Measurements from ENCODE around the gene NEMF.
"Not testable (repeated sequence)": the region's sequence is repeated elsewhere in the genome, so short reads cannot be mapped to it uniquely, and the experiment has no call there.

NEMF gene

DNA sequence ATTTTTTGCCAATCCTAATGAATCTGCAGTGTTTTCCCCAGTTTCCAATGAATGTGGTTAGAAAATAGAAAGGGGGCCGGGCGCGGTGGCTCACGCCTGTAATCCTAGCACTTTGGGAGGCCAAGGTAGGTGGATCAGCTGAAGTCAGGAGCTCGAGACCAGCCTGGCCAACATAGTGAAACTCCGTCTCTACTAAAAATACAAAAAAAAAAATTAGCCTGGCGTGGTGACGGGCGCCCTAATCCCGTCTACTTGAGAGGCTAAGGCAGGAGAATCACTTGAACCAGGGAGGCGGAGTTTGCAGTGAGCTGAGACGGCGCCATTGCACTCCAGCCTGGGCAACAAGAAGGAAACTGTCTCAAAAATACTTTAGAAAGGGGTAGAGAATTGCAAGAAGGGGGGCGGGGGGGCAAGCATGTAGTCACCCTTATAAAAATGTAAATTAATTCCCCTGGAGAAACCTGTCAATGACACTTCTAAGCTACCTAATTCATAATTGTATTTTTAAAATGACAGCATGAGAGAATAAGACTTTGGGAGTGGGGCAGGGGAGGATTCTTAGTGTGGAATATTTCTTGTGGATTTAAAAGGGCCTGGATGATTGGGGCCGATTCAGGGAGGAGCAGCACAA, 82.9 kb downstream of the NEMF start:
- Mint-ChIP-seq H3K9me3 (no peaks in the 10 kb centered on the region), H3K4me1 (peaks cover 37% of the 10 kb centered on the region), H3K27me3 (no peaks in the 10 kb centered on the region), H3K36me3 (peaks cover 15% of the 10 kb centered on the region), H3K27ac (peak overlapping the region; percentile 100), H3K4me3 (peak overlapping the region; percentile 98)
- no peak for DNase-seq
- CTCF ChIA-PET: interaction anchor here (0.7 to 2.8 kb wide), 6 partner anchors 8 to 135 kb away, joined by 3 to 15 read pairs (median 4); partner anchors contain the start of genes DNAAF2 and NEMF

DNA sequence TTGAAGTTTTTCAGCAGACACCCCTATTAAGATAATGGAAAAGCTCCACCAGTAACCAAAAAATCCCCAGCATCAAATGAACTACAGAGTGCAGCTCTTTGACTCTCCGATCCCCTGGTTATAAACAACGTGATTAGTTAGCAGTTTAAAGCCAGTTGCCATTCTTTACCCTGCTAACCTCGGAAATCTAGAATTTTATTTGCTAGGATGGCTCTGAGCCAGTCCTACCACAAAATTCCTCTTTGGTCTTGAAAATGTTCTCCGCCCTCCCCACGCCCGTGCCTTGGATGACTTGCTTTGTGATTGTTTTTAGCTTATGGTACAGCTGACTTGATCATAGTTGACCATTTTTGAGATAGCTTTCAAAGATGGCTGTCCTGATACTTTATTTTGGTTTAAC, 83.4 kb downstream of the NEMF start:
- peak overlapping the region; percentile 100 for H3K27ac Mint-ChIP-seq
- CTCF ChIA-PET: interaction anchor here (0.7 to 2.8 kb wide), 5 partner anchors 8 to 135 kb away, joined by 3 to 15 read pairs (median 4); partner anchors contain the start of genes DNAAF2 and NEMF
- H3K9me3 Mint-ChIP-seq: no peaks in the 10 kb centered on the region
- H3K4me1 Mint-ChIP-seq: peaks cover 36% of the 10 kb centered on the region
- H3K4me3 Mint-ChIP-seq: peak overlapping the region; percentile 98
- peaks cover 9% of the 10 kb centered on the region for H3K36me3 Mint-ChIP-seq
- H3K27me3 Mint-ChIP-seq: no peaks in the 10 kb centered on the region
- no peak for DNase-seq

DNA sequence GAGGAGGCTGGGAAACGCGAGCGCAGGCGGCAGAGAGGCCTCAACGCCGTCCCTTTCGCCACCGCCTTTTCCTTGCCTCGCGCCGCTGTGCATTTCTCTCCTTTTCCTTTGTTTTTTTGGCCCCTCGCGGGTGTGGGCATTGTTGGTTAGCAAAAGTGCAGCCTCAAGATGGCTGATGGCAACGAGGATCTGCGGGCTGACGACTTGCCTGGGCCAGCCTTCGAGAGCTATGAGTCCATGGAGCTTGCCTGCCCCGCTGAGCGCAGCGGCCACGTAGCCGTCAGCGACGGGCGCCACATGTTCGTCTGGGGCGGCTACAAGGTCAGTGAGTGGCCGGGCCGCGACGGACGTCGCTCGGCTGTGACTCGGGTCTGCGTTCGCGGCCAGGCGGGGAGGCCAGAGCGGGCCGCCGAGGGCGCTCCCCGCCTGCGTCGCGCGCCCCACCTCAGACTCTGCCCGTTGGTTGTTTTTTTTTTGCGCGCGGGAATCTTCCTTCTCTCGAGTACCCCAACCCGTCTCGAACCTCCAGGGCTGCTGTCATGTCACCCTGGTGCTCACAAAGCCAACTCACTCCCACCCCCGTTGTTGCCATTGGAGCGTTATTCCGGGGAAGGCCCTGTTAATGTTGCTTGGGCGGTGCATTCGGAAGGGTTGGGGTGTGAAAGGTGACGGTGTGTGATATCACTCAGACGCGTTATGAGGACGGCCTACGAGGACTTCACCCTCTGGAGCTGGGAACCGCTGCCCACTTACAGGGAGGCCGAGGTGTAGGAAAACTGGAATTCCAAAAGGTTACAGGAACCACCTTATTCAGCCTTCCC, 84.1 kb downstream of the NEMF start:
- Mint-ChIP-seq H3K36me3 (peaks cover 7% of the 10 kb centered on the region), H3K9me3 (no peaks in the 10 kb centered on the region), H3K27me3 (no peaks in the 10 kb centered on the region), H3K4me3 (peak overlapping the region; percentile 98), H3K4me1 (peaks cover 36% of the 10 kb centered on the region), H3K27ac (peak overlapping the region; percentile 100)
- peak; percentile 81 for DNase-seq
- CTCF ChIA-PET: interaction anchor here (0.9 to 2.8 kb wide), 6 partner anchors 9 to 134 kb away, joined by 3 to 15 read pairs (median 4); partner anchors contain the start of genes DNAAF2, NEMF and POLE2

DNA sequence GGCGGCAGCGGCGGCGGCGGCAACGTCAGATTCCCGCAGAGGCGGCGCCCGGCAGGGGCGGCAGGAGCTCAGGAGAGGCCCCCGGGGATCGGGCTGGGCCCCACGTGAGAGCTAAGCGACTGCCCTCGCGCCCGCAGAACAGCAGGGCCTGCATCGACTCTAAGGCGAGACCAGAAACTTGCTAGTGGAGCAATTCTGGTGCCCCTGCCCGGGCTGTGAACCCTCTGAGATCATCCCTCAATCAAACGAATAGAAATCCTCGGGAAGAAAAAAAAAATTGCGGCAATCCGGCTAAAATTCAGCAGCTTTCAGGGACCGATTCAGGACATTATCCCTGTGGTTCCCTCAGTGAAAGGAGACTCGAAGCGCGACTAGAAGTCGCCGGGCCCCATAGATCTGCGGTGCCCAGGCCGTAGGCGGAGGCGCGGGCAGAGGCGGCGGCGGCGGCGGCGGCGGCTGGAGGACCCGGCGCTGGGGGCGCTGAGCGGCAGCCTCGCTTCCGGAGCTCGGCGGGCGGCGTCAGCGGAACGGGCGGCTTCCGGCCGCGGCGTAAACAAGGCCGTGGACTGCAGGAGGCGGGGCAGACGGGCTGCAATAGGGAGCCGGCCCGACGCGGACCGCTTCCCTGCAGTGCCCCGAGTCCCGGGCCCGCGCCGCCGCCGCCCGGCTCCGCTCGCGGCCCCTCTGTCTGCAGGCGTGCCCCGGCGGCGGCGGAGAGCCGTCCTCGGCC, 84.9 kb downstream of the NEMF start, which contains the start of gene KLHDC2:
Gene KLHDC2 (plus strand): TSS at position 583 of the 730 bp plus-strand sequence. CDS start 316 bp downstream, outside the sequence.
- Mint-ChIP-seq H3K36me3 (peaks cover 7% of the 10 kb centered on the region), H3K4me1 (peaks cover 36% of the 10 kb centered on the region), H3K4me3 (peak within 1 kb of the TSS; percentile 98), H3K27ac (peak within 1 kb of the TSS; percentile 100), H3K27me3 (no peaks in the 10 kb centered on the region), H3K9me3 (no peaks in the 10 kb centered on the region)
- peak; percentile 92 for DNase-seq
- CTCF ChIA-PET: interaction anchor here (0.7 to 2.8 kb wide), 8 partner anchors 75 to 146 kb away, joined by 3 to 15 read pairs (median 3); partner anchors contain the start of genes DNAAF2 and POLE2

DNA sequence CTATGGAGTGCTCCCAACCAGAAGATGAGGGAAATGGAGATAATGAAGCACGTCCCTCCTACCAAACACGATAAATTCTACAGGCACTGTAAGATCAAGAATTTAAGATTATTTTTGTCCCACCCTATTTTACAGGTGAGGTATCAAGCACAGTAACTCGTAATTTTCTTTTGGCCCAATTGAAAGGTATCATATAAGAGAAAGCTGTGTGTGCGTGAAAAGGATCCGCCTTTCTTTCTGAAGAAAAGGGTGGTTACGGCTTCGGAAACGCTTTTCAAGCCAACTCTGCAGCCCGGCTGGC, 85.4 kb downstream of the NEMF start:
- DNase-seq: no peak
- CTCF ChIA-PET: interaction anchor here (0.7 to 2.8 kb wide), 8 partner anchors 75 to 146 kb away, joined by 3 to 15 read pairs (median 3); partner anchors contain the start of genes DNAAF2 and POLE2
- H3K9me3 Mint-ChIP-seq: no peaks in the 10 kb centered on the region

DNA sequence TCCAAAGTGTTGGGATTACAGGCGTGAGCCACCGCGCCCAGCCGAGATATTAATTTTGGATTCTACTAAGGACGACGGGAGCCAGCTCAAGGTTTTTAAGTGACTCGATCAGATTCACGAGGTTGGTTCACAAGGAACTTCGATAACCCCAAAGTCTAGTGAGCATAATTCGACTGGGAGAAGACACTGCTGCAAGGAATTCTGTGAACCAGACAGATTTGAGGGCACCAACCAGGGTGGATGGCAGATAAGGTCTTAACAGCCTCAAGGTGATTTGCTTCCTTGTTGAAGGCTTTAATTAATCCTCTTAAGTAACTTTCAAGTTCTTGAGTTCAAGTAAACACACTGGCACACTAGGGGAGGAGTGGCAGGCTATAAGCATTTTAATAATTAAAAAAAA, 85.7 kb downstream of the NEMF start:
- H3K36me3 Mint-ChIP-seq: peaks cover 5% of the 10 kb centered on the region
- no peak for DNase-seq
- H3K4me3 Mint-ChIP-seq: peak overlapping the region; percentile 98
- no peaks in the 10 kb centered on the region for H3K27me3 Mint-ChIP-seq
- no peaks in the 10 kb centered on the region for H3K9me3 Mint-ChIP-seq
- peaks cover 36% of the 10 kb centered on the region for H3K4me1 Mint-ChIP-seq
- CTCF ChIA-PET: interaction anchor here (0.7 to 2.8 kb wide), 7 partner anchors 75 to 145 kb away, joined by 3 to 15 read pairs (median 3); partner anchors contain the start of genes DNAAF2 and POLE2
- peak overlapping the region; percentile 100 for H3K27ac Mint-ChIP-seq

More for the DNA sequence above, 85.4 kb downstream of the NEMF start:
- Mint-ChIP-seq H3K4me3 (peak overlapping the region; percentile 98), H3K27me3 (no peaks in the 10 kb centered on the region), H3K36me3 (peaks cover 5% of the 10 kb centered on the region), H3K4me1 (peaks cover 36% of the 10 kb centered on the region), H3K27ac (peak overlapping the region; percentile 100)

DNA sequence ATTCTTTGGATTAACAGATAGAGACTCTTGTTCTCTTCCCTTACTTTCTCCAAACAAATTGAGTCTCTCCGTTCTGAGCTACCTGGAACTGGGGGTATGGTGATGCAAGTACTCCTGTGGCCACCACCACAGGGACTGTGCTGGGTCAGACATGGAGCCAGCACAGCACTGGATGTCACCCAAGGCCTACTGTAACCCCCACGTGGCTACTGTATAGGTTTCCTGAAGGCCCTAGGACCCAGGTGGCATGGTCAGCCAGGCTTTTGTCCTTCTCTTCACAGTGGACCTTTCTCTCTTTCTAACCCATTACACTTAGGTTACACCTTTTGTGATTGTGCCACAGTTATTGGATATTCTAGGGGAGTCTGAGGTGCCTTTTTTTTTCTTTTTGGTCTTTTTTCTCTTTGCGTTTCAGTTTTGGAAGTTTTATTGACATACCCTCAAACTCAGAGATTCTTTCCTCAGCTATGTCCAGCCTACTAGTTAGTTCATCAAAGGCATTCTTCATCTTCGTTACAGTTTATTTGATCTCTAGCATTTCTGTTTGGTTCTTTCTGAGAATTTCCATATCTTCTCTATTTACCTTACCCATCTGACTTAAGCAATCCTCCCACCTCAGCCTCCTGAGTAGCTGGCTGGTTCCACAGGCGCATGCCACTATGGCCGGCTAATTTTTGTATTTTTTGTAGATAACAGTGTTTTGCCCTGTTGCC, 90.6 kb downstream of the NEMF start:
- CTCF ChIA-PET: no interaction called here
- H3K27me3 Mint-ChIP-seq: no peaks in the 10 kb centered on the region
- H3K36me3 Mint-ChIP-seq: no peaks in the 10 kb centered on the region
- H3K27ac Mint-ChIP-seq: no peak overlapping the region
- peaks cover 6% of the 10 kb centered on the region for H3K4me1 Mint-ChIP-seq
- H3K9me3 Mint-ChIP-seq: no peaks in the 10 kb centered on the region
- H3K4me3 Mint-ChIP-seq: no peak overlapping the region
- no peak for DNase-seq

DNA sequence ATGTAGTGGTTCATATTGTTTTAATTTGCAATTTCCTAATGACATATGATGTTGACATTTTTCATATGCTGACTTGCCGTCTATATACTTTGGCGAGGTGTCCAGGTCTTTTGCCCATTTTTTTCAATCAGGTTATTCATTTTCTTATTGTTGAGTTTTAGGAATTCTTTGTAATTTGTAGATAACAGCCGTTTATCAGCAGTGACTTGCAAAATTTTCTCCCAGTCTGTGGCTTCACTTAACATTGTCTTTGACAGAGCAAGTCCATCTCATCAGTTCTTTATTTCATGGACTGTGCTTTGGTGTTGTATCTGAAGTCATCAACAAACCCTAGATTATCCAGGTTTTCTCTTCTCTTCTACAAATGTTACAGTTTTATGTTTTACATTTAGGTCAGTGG, 97.2 kb downstream of the NEMF start:
- Mint-ChIP-seq H3K27me3 (no peaks in the 10 kb centered on the region), H3K27ac (no peak overlapping the region), H3K9me3 (no peaks in the 10 kb centered on the region), H3K4me3 (no peak overlapping the region), H3K36me3 (no peaks in the 10 kb centered on the region), H3K4me1 (no peaks in the 10 kb centered on the region)
- DNase-seq: no peak
- CTCF ChIA-PET: no interaction called here

DNA sequence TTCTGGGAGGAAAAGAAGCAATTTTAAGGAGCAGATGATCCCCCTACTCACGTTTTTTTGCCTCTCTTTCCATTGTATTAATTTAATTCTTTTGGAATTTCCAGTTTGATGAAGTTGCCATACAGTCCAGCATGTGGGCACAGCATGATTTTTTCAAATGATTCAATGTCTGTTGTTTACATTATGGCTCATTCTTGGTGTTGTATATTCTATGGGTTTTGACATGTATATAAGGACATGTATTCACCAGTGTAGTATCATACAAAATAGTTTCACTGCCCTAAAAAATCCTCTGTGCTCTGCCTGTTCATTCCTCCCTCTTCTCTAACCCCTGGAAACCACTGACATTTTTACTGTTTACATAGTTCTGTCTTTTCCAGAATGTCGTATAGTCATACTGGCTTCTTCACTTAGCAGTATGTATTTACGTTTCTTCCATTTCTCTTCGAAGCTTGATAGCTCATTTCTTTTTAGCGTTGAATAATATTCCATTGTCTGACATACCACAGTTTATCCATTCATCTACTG, 98.0 kb downstream of the NEMF start:
- CTCF ChIA-PET: no interaction called here
- H3K9me3 Mint-ChIP-seq: no peaks in the 10 kb centered on the region

DNA sequence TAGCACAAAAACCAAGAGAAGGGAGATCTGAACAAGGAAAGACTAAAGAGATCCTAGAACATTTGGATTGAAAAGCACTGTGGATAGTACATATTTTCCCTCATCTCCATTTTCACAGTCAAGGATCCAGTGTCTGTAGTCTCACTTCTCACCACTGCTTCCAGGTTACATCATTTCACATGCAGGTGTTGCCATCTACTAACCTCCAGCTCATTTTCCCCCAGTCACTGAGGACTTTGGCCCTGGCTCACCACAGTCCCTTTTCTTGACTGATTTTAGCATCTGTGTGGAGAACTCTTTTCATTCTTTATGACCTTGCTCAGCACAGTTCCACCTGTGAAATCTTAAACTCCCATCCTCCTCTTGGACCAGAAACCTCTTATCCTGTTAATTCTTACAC, 106.1 kb downstream of the NEMF start:
- CTCF ChIA-PET, H3K9me3 Mint-ChIP-seq, H3K4me1 Mint-ChIP-seq, H3K27me3 Mint-ChIP-seq, DNase-seq, H3K36me3 Mint-ChIP-seq, H3K4me3 Mint-ChIP-seq, H3K27ac Mint-ChIP-seq: not testable (repeated sequence)

More for the DNA sequence above, 98.0 kb downstream of the NEMF start:
- Mint-ChIP-seq H3K4me1 (no peaks in the 10 kb centered on the region), H3K4me3 (no peak overlapping the region), H3K36me3 (no peaks in the 10 kb centered on the region), H3K27me3 (no peaks in the 10 kb centered on the region), H3K27ac (no peak overlapping the region)
- no peak for DNase-seq

DNA sequence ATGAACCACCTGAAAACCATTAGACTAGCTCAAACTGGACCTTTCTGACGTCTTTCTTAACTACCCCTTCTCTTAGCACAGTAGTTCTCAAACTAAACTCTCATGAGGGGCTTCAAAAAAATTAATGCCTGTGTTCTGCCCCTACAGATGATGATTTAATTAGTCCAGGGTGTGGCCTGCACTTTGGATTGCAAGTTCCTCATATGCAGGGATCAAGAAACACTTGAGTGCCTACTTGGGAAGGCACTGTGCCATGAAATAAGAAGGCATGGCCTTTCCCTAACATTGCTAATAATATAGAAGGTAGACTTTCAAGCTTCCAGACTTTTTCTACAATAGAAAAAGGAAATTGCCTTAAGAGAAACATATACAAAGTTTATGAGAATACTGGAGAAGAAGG, 107.4 kb downstream of the NEMF start:
- no peaks in the 10 kb centered on the region for H3K9me3 Mint-ChIP-seq
- H3K36me3 Mint-ChIP-seq: no peaks in the 10 kb centered on the region
- no peak overlapping the region for H3K27ac Mint-ChIP-seq
- H3K4me1 Mint-ChIP-seq: no peaks in the 10 kb centered on the region
- CTCF ChIA-PET: no interaction called here
- DNase-seq: no peak
- no peaks in the 10 kb centered on the region for H3K27me3 Mint-ChIP-seq
- no peak overlapping the region for H3K4me3 Mint-ChIP-seq

DNA sequence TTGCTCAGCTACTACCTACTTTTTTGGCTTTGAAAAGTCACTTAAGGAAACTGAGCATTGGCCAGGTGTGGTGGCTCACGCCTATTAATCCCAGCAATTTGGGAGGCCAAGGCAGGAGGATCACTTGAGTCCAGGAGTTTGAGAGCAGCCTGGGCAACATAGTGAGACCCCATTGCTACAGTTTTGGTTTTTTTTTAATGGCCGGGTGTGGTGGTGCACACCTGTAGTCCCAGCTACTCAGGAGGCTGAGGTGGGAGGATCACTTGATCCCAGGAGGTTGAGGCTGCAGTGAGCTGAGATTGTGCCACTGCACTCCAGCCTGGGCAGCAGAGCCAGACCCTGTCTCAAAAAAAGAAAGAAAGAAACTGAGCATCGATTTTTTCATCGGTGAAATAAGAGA, 116.9 kb downstream of the NEMF start:
- H3K9me3 Mint-ChIP-seq: not testable (repeated sequence)

DNA sequence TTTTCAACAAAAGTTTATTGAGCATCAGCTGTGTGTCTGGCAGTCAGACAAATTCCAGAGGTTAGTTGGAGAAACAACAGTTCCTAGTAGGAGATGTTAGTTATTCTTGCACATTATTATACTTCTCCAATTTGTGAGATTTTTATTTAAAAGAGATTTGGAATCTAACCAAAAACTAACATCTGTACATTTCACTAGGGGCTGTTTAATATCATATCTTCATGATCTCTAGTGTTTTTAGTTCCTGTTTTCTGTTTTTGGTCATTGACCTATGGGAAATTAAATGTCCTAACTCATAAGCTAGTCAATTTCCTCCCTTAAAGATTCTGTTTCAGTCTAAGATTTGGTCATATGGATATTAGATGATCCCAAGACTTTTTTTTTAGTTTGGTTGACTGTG, 118.8 kb downstream of the NEMF start:
- Mint-ChIP-seq H3K36me3 (peaks cover 3% of the 10 kb centered on the region), H3K27me3 (no peaks in the 10 kb centered on the region), H3K9me3 (no peaks in the 10 kb centered on the region), H3K4me1 (no peaks in the 10 kb centered on the region), H3K27ac (no peak overlapping the region), H3K4me3 (no peak overlapping the region)
- CTCF ChIA-PET: no interaction called here
- DNase-seq: no peak

More for the DNA sequence above, 116.9 kb downstream of the NEMF start:
- H3K27me3 Mint-ChIP-seq, H3K4me1 Mint-ChIP-seq, H3K4me3 Mint-ChIP-seq, CTCF ChIA-PET, H3K36me3 Mint-ChIP-seq, DNase-seq, H3K27ac Mint-ChIP-seq: not testable (repeated sequence)

Measured in activated naive CD4-positive, alpha-beta T cell treated with anti-CD3 and anti-CD28 coated beads, Interleukin-2, amount 10 ng/mL, durations not matched to agents 7 days and 5 days (primary cell).